ENCODE results near the gene PPM1J. TPM values are rescaled to one million over a fixed set of nuclear protein-coding genes. Genes with fewer than 3 reads are reported as not detected.
A peak's percentile ranks its signal among the peaks of the same experiment; 100 is the strongest.
"Not testable (repeated sequence)": the region's sequence is repeated elsewhere in the genome, so short reads cannot be mapped to it uniquely, and the experiment has no call there.

The PPM1J gene, protein sequence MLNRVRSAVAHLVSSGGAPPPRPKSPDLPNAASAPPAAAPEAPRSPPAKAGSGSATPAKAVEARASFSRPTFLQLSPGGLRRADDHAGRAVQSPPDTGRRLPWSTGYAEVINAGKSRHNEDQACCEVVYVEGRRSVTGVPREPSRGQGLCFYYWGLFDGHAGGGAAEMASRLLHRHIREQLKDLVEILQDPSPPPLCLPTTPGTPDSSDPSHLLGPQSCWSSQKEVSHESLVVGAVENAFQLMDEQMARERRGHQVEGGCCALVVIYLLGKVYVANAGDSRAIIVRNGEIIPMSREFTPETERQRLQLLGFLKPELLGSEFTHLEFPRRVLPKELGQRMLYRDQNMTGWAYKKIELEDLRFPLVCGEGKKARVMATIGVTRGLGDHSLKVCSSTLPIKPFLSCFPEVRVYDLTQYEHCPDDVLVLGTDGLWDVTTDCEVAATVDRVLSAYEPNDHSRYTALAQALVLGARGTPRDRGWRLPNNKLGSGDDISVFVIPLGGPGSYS
- 1 to 10 TPM in 3 of 4 donors, under 1 TPM in 1; 0.87 to 1.9 (median 1.3) TPM for polyA plus RNA-seq (ENCODE audit: insufficient read length in 4 of 4)

DNA sequence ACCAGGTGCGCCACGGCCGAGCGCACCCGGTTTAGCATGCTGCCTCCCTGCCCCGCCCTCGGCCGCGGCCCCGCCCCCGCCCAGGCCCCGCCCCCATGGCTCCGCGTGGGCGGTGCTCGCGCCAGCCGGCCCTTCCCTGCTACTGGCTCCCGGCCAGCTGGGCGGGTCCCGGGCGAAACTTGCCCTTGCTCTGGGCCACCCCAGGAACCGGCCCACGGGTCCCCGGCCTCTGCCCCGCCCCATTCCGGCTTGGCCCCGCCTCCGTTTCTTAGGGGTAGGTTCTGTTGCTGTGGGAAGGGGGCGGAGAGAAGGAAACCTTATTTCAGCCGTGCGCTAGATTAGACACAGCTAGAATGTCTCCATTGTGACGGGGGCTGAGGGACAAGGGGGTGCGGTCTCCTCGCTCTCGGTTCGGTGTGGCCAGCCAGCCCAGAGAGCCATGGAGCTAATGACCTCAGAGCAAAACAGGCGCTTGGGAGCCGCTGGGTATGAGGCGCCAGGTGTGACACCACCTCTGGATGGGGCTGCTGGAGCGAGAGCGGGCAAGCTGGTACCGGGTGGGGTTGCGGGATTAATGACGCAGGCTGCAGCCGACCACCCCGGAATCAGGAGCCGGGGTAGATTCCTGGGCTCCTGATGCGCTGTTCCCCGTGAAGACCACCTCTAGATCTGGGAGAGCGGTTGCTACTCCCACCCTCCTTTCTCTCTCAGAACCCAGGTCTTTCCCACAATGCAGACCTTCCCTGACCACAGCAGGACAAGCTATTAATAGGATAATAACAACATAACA lies at the start of gene PPM1J:
PPM1J (minus strand) TSS at position 69 of the 790 bp plus-strand sequence; CDS start at position 38, 31 bp downstream.
- DNase-seq (ENCODE audit: low read depth in 4 of 4, low spot score in 3 of 4), result peak in 2 of 4 donors; percentile 79 to 83

DNA sequence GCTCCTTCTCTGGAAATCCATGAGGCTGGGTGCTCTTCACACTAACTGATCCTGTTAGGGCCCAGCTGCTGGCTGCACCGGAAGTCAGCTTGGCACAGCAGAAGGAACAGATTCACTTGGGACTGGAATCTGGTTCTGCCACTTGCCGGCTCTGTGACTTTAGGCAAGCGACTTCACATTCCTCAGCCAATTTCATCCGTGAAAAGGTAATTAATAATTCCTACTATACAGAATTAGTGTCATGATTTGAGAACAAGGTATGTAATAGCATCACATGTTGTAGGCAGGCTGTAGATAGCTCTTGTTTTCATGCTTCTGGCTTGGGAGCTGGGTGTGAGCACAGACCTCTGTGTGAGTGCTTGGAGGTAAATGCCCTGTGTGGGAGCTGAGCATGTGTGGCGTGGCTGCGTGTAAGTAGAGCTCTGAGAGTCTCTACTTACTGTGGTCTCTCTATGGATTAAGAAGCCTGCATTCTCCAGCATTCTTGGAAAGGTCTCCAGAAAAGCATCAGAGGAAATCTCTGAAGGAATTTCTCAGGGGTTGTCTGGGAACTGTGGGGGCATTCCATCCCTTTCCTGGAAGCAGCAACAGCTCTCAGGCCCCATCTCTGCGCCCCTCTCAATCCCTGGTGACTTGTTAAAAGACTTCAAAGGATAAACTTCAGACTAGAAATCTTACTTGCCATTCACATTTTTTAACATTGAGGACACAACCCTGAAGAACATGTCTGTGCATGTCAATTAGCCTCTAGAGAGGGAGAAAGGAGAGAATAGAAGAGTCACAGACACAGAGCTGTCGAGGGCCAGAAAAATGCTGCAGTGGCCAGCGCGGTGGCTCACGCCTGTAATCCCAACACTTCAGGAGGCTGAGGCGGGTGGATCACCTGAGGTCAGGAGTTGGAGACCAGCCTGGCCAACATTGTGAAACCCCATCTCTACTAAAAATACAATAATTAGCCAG lies 47.7 kb upstream of the PPM1J start:
- no peak for DNase-seq (ENCODE audit: low read depth in 4 of 4, low spot score in 3 of 4)

DNA sequence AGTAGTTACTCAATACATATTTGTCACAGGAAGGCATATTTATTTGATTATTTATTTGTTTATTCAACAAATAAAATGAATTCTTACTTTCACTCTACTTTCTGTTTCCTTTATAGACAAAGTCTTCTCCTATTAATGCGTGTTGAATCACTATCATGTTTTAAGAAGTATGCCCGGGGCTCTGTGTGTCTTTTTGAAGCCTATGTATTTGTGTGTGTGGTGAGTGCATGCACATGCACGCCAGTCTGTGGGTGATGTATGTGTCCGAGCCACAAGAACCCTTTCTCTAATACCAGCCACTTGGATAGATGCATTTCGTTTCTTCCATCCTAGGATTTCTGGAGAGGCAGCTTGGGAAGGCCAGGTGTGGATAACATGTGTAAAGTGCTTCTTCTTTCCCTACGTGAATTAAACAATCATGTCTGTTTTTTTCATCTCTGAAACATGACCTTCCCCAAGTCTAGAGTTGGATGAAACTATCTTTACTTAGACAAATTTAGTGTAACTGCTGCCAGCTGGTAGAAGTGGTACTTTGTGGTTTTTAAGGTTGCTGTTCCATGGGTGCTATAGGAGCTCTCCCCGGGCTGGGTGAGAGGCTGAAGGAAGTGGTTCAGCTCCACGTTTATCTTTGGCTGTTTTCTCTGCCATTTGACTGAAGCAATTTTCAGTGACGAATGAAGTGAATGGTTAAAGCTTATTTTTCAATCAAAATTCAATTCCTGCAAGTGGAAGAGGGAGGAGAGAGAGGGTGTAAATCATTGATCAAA lies 46.8 kb upstream of the PPM1J start:
- no peak for DNase-seq (ENCODE audit: low read depth in 4 of 4, low spot score in 3 of 4)

DNA sequence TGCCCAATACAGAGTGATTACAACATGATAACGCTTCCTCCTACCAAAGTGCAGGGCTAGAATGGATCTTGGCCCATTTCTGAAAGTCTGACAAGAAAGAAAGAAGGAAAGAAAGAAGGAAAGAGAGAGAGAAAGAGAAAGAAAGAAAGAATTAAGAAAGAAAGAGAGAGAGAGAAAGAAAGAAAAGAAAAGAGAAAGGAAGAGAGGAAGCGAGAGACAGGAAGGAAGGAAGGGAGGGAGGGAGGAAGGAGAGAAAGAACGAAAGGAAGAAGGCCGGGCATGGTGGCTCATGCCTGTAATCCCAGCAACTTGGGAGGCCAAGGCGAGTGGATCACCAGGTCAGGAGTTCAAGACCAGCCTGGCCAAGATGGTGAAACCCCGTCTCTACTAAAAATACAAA lies 44.1 kb upstream of the PPM1J start:
- no peak for DNase-seq (ENCODE audit: low read depth in 4 of 4, low spot score in 3 of 4)

DNA sequence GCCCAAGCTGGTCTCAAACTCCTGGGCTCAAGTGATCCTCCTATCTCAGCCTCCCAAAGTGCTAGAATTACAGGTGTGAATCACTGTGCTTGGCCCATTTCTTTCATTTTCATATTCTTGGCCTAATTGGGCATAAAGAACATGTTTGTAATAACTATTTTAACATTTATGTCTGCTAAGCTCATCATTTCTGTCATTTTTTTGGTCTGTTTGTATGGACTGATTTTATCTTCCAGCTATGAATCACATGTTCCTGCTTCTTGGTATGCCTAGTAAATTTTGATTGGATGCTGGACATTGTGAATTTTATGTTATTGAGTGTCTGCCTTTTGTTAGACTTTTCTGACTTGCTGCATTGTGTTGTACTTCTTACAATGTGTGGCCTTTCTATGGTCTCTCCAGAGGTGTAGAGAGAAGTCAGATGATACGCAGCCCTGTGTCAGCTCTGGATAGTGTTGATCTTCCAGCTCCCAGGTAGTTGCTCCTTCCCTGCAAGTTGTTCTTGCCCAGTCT lies 39.0 kb upstream of the PPM1J start:
- no peak for DNase-seq (ENCODE audit: low read depth in 4 of 4, low spot score in 3 of 4)

DNA sequence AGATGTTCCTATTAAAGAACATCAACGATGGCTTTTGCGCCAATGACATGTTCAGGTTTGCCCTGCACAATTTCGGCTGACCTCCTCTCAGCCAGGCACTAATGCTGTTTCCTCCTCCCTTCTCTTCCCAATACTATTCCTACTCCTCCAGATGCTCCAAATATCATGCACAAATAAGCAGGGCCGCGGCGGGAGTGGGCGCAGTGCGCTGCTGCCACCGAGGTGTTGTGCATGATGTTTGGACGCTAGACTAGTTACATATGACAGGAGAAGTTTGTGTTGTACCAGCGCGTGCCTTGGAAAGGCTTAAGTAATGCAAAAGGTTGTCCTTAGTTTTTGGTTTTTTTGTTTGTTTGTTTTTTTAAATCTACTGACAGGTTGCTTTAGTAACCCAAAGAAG lies 33.3 kb upstream of the PPM1J start:
- no peak for DNase-seq (ENCODE audit: low read depth in 4 of 4, low spot score in 3 of 4)

DNA sequence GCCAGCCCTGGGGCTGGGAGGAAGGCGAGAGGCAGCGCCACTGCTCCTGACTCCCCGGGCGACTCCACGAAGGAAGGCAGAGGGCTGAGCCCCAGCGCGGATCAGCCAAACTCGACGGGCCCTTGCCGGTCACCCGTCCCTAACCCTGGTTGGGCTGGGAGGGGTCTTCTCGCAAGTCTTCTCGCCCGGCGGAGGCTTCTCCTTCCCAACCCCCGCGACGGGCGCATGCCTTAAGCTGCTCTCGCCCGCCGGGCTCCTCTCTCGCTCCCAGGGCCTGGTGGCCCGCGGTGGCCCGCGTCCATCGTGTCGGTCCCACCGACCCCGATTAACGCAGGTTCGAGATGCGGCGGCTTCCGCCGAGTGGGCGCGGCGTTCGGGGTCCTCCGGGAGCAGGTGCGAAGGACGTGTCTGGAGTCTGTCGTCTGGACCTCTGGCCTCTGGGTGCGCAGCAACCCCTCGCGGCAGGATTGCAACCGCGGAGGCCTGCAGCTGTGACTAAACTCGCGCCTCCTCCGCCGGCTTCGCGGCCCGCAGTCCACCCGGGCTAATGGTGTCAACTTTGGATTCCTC lies 29.0 kb upstream of the PPM1J start:
- DNase-seq (ENCODE audit: low read depth in 4 of 4, low spot score in 3 of 4), result no peak

DNA sequence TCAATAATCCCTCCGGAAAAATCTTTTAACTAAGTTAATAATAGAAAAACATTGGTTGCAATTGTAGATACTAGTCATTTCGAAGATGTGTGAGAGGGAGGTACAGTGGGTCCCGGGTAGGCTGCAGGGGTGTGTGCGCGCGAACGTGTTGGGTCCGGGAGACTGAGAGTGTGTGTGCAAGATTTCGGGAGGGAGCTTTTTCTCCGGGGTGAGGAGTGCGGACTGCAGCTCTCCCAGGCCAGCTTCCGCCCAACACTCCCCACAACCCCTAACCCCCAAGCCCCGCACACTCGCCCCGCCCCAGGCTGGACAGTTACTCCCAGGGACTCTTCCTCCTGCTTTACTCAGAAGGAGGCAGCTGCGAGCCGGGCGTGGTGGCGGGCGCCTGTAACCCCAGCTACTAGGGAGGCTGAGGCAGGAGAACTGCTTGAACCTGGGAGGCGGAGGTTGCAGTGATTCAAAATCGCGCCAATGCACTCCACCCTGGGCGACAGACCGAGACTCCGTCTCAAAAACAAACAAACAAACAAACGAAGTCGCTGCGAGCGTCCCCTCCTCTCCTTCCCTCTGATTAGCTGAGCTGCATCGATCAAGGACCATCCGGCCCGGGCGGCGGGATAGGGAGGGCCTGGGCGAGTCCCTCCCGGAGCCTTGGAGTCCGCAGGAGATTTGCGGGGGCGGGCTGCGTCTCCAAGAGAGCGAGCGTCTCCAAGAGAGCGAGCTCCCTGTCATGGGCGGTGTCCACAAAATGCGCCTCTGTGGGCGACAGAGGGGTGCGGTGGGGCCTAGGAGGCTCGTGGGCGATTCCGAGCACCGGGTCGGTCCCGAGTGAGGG lies 28.3 kb upstream of the PPM1J start:
- no peak for DNase-seq (ENCODE audit: low read depth in 4 of 4, low spot score in 3 of 4)

DNA sequence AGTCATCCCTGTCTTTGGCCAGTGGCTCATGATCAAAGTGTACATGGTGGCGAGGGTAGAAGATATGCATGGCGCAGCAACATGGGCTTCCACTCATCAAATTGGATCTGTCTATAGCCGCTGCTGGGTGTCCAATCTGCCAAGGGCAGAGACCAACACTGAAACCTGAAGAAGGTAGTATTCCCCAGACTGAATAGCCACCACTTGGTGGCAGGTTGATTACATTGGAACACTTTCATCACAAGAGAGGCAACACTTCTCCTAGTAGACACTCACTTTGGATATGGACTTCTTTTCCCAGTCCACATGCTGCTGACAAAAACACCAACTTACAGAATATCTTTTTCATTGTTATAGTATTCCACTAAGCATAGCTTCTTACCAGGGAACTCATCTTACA lies 22.4 kb upstream of the PPM1J start:
- no peak for DNase-seq (ENCODE audit: low read depth in 4 of 4, low spot score in 3 of 4)

DNA sequence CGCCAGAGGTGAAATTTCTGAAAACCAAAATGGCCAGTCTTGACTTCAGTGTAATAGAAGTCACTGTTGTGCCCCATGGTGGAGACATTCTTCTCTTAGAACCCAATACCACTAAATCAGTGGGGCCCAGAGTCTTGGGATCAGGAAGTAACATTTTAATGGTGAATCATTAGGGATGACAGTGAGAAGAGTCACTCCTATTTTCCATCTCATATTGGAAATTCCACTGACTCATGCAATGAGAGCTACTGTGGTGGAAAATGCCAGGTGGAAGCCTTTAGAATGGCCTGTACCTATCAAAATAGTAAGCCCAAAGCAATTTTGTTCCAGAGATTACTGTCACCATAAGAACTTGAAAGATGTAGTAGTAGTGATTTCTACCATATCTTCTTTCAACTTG lies 20.6 kb upstream of the PPM1J start:
- DNase-seq (ENCODE audit: low read depth in 4 of 4, low spot score in 3 of 4), result no peak

DNA sequence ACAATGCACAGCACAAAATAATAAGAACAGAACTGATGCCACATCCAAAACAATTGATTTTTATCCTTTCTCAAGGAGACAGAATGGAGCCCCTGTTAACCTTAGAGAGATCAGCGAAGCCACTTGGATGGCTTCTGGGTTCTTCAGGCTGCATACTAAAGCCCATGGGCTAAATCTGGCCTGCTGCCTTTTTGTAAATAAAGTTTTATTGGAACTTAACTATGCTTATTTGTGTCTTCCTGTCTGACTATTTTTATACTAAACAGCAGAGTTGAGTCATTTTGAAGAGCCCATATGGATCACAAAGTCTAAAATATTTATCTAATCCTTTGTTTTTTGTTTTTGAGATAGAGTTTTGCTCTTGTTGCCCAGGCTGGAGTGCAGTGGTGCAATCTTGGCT lies 16.3 kb upstream of the PPM1J start:
- DNase-seq (ENCODE audit: low read depth in 4 of 4, low spot score in 3 of 4), result no peak

DNA sequence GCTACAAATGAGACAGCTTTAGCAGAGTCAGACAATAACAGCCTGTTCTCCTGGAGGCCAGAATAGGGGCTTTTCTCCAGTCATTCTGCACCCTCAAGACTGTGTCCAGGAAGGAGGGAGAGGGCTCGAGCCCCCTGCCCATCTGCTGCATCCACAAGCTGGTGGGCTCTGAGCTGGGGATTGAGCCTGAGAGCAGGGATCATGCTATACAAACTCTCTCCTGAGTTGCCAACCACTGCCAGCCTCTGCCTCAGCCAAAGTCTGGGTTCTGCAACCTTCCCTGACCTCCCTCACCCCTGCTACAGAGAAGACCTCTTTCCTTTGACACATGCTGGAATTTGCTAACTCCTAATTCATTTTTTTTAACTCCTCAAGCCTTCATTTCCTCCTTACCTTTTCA lies 14.8 kb upstream of the PPM1J start:
- no peak for DNase-seq (ENCODE audit: low read depth in 4 of 4, low spot score in 3 of 4)

DNA sequence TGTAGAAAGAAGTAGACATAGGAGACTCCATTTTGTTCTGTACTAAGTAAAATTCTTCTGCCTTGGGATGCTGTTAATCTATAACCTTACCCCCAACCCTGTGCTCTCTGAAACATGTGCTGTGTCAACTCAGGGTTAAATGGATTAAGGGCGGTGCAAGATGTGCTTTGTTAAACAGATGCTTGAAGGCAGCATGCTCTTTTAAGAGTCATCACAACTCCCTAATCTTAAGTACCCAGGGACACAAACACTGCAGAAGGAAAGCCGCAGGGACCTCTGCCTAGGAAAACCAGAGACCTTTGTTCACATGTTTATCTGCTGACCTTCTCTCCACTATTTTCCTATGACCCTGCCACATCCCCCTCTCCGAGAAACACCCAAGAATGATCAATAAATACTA lies 13.9 kb upstream of the PPM1J start:
- not testable (repeated sequence) for DNase-seq (ENCODE audit: low read depth in 4 of 4, low spot score in 3 of 4)

DNA sequence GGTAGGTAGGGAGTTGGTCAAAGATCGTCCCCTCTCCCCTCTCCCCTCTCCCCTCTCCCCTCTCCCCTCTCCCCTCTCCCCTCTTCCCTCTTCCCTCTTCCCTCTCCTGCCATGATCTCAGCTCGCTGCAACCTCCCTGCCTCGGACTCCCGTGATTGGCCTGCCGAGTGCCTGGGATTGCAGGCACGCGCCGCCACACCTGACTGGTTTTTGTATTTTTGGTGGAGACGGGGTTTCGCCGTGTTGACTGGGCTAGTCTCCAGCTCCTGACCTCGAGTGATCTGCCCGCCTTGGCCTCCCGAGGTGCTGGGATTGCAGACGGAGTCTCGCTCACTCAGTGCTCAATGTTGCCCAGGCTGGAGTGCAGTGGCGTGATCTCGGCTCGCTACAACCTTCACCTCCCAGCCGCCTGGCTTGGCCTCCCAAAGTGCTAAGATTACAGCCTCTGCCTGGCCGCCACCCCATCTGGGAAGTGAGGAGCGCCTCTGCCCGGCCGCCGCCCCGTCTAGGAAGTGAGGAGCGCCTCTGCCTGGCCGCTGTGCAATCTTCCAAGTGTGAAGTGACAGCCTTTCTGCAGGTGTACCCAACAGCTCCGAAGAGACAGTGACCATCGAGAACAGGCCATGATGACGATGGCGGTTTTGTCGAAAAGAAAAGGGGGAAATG lies 13.3 kb upstream of the PPM1J start:
- DNase-seq (ENCODE audit: low read depth in 4 of 4, low spot score in 3 of 4), result not testable (repeated sequence)

DNA sequence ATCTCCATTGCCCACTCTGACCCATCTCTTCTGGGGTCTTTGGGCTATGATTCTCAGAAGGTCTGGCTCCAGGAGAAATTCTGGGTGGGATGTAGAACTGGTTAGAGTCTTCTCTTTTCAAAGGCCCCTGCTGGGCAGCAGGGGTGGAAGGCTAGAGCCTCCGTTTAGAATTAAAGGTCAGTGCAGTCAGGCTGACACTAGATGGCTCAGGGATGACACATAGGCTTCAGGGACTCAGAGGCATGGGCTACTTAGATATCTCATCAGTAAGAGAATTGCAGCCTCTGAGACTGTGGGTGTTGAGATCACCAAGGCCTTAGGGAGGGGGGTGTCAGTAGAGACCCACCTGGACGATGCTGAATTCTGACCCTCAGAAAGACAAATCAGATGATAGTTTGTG lies 12.6 kb upstream of the PPM1J start:
- no peak for DNase-seq (ENCODE audit: low read depth in 4 of 4, low spot score in 3 of 4)

DNA sequence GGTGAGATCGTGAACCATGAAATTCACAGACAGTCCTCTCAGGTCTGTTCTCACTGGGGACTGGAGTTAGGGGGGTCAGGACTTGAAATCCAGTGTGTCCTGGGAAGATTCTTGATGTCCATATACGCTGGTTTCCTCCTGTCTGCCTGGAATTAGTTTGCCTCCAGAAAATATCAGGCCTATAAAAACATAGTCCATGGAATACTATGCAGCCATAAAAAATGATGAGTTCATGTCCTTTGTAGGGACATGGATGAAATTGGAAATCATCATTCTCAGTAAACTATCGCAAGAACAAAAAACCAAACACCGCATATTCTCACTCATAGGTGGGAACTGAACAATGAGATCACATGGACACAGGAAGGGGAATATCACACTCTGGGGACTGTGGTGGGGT lies 9.1 kb upstream of the PPM1J start:
- not testable (repeated sequence) for DNase-seq (ENCODE audit: low read depth in 4 of 4, low spot score in 3 of 4)

DNA sequence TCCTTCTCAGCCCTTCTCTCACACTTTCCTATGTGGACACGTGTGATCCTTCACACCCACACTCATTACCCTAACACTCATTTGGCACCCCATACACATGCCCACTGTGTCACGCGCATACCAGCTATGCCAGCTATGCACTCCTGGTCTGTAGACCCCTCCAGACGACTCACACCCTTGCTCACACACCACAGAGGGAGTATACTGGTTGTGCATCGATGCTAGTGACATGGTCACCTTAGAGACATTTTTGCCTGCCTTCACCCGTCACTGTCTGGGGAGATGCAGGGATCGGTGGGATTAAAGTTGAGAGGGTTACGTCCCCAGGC lies 8.3 kb upstream of the PPM1J start:
- DNase-seq (ENCODE audit: low read depth in 4 of 4, low spot score in 3 of 4), result no peak
